Endothelial cell of umbilical vein (primary cell): ENCODE results near the gene CCDC86. TPM values are rescaled to one million over a fixed set of nuclear protein-coding genes. Genes with fewer than 3 reads are reported as not detected.
A peak's percentile ranks its signal among the peaks of the same experiment; 100 is the strongest.

ENCODE experiments used
- BruUV-seq: library from RNA; stranded (reverse); fragments of 400-500 nt; replicated peaks from 2 replicates; lab custom pipeline; 2021; lab: Mats Ljungman, UMichigan
- CTCF ChIA-PET: fragments of 300-600, 350-600 bp; sonication (Branson Sonifier 250); formaldehyde crosslinking; loops from one replicate; lab custom pipeline; 2021; ENCODE audit warnings: antibody characterized with exemption, inconsistent platforms; lab: Charles Lee
- POLR2A ChIA-PET: fragments of 300-600, 350-600 bp; sonication (Branson Sonifier 250); formaldehyde crosslinking; loops from one replicate; lab custom pipeline; 2021; ENCODE audit warnings: antibody characterized with exemption, inconsistent platforms; lab: Charles Lee
- DNase-seq: peaks from one replicate; pipeline ENCODE4 v3.0.0-alpha.2; 2011; ENCODE audit warnings: low read depth, low spot score
- FAIRE-seq: peaks from 2 replicates; lab custom pipeline; 2011; peaks lifted over from hg19 to GRCh38; lab: Jason Lieb, UNC
- H2AFZ ChIP-seq: 2 replicates; pipeline ENCODE4 v1.6.0; 2012; ENCODE audit warnings: low read depth, low read length, control low read depth, inconsistent platforms
- H3K27ac ChIP-seq: 2 replicates; pipeline ENCODE4 v1.5.1; 2011; ENCODE audit warnings: low read depth, mild to moderate bottlenecking, control low read depth, low read length, moderate library complexity; ENCODE audit not compliant: insufficient read depth
- H3K27me3 ChIP-seq, 2 experiments: 2 replicates each; pipeline versions ENCODE4 v1.6.0 to v1.6.1; 2011; ENCODE audit warnings: low read length in 2 of 2, mixed read lengths in 1 of 2; ENCODE audit not compliant: control insufficient read depth in 2 of 2, insufficient read depth in 2 of 2
- H3K36me3 ChIP-seq, 2 experiments: 2 replicates in 1 of 2; 3 replicates in 1 of 2; pipeline ENCODE4 v1.5.1; 2011; ENCODE audit warnings: low read length in 2 of 2, mild to moderate bottlenecking in 1 of 2, moderate library complexity in 1 of 2; ENCODE audit not compliant: control insufficient read depth in 2 of 2, insufficient read depth in 2 of 2; ENCODE audit errors: extremely low read depth in 1 of 2
- H3K4me1 ChIP-seq: 3 replicates; pipeline ENCODE4 v1.5.1; 2011; ENCODE audit warnings: mild to moderate bottlenecking, low read length; ENCODE audit not compliant: control insufficient read depth, insufficient read depth; ENCODE audit errors: extremely low read depth
- H3K4me2 ChIP-seq: 2 replicates; pipeline ENCODE4 v1.6.1; 2011; ENCODE audit warnings: low read length, control low read depth, mixed read lengths; ENCODE audit not compliant: insufficient read depth
- H3K4me3 ChIP-seq, 3 experiments: fragments of 200-600 bp in 1 of 3; sonication (generic), shearing (Covaris generic) in 1 of 3; replicated peaks in 1 of 3; 2 replicates each; pipeline ENCODE4 v1.5.1; 2011 to 2016; ENCODE audit warnings: control low read depth in 3 of 3, low read length in 3 of 3, mild to moderate bottlenecking in 2 of 3, inconsistent platforms in 1 of 3, low read depth in 1 of 3, moderate library complexity in 1 of 3; ENCODE audit not compliant: insufficient read depth in 1 of 3
- H3K79me2 ChIP-seq: 2 replicates; pipeline ENCODE4 v1.6.0; 2012; ENCODE audit warnings: low read length, inconsistent platforms; ENCODE audit not compliant: control insufficient read depth, insufficient read depth
- H3K9ac ChIP-seq: replicated peaks from 2 replicates; pipeline ENCODE3; 2011; ENCODE audit warnings: low read length, control low read depth; ENCODE audit not compliant: insufficient read depth; ENCODE audit errors: extremely low read depth
- H3K9me1 ChIP-seq: replicated peaks from 3 replicates; pipeline ENCODE4 v1.6.0; 2011; ENCODE audit warnings: mild to moderate bottlenecking, low read length; ENCODE audit not compliant: control insufficient read depth, insufficient read depth; ENCODE audit errors: extremely low read depth
- H3K9me3 ChIP-seq: replicated peaks from 2 replicates; pipeline ENCODE4 v1.5.1; 2012; ENCODE audit warnings: low read length, inconsistent platforms; ENCODE audit not compliant: control insufficient read depth, insufficient read depth
- H4K20me1 ChIP-seq: replicated peaks from 2 replicates; pipeline ENCODE3; 2011; ENCODE audit warnings: mild to moderate bottlenecking, low read length; ENCODE audit not compliant: control insufficient read depth, insufficient read depth; ENCODE audit errors: extremely low read depth
- EZH2 ChIP-seq: IDR thresholded peaks from 2 replicates; pipeline ENCODE4 v1.6.1; 2012; ENCODE audit warnings: borderline replicate concordance, low read depth, mild to moderate bottlenecking, moderate library complexity, low read length, inconsistent platforms; ENCODE audit not compliant: severe bottlenecking
- FOS ChIP-seq: IDR thresholded peaks from 2 replicates; pipeline ENCODE4 v1.6.1; 2011; ENCODE audit warnings: mild to moderate bottlenecking, low read length, moderate library complexity, borderline replicate concordance; ENCODE audit not compliant: insufficient read depth
- GATA2 ChIP-seq: IDR thresholded peaks from 2 replicates; pipeline ENCODE4 v1.7.0; 2011; ENCODE audit warnings: low read depth, mild to moderate bottlenecking, moderate library complexity, mixed read lengths, low read length; ENCODE audit not compliant: insufficient read length, insufficient read depth
- JUN ChIP-seq: IDR thresholded peaks from 2 replicates; pipeline ENCODE4 v1.6.1; 2011; ENCODE audit warnings: borderline replicate concordance, low read depth; ENCODE audit not compliant: insufficient read length, insufficient read depth
- POLR2A ChIP-seq: IDR thresholded peaks from 2 replicates; pipeline ENCODE4 v1.6.1; 2012; ENCODE audit warnings: low read depth, mild to moderate bottlenecking, control low read depth, low read length
- POLR2AphosphoS5 ChIP-seq: IDR thresholded peaks from 2 replicates; pipeline ENCODE4 v1.6.1; 2012; ENCODE audit warnings: low read depth, mild to moderate bottlenecking, control low read depth, low read length, moderate library complexity; ENCODE audit not compliant: insufficient read depth
- dilution Hi-C: fragments of 300-500 bp; cut with MboI; formaldehyde crosslinking; loops from one replicate; pipeline ENCODE4 v1.15.0; 2019; ENCODE audit warnings: low sequenced_read_pairs; ENCODE audit not compliant: extremely low pct_ligation_motif_present
- intact Hi-C: fragments of 100-400 bp; cut with micrococcal nuclease; formaldehyde crosslinking; loops from one replicate; pipeline ENCODE4 v1.10.0; 2022
- polyA plus RNA-seq, 4 experiments: library from polyadenylated mRNA; depleted of rRNA in 3 of 4; stranded (reverse) in 3 of 4; unstranded in 1 of 4; fragments of >200 nt; gene quantifications; 2 replicates each; pipeline versions ENCODE4 v1.2.1 to v1.2.3, GENCODE V29; 2011 to 2012; ENCODE audit warnings: missing spikeins in 1 of 4
- total RNA-seq: library from RNA; stranded (reverse); gene quantifications from 2 replicates; pipeline ENCODE4 v1.2.3, GENCODE V29; 2021
- TF ChIP-seq, protein P1 (sequence below), 2 donors: IDR thresholded peaks; 1 replicate in 1 of 2; 2 replicates in 1 of 2; pipeline ENCODE4 v1.5.1; 2011; ENCODE audit warnings: low read length in 2 of 2, mild to moderate bottlenecking in 2 of 2, moderate library complexity in 2 of 2, control low read depth in 1 of 2, inconsistent platforms in 1 of 2, low read depth in 1 of 2; ENCODE audit not compliant: insufficient read depth in 1 of 2; ENCODE audit errors: extremely low read depth in 1 of 2

Gene CCDC86
- total and polyA plus RNA-seq, 2 donors (not counting 3 experiments of a cell fraction or from before 2014, with no cell fraction given), result 29.8 to 60.8 TPM

DNA sequence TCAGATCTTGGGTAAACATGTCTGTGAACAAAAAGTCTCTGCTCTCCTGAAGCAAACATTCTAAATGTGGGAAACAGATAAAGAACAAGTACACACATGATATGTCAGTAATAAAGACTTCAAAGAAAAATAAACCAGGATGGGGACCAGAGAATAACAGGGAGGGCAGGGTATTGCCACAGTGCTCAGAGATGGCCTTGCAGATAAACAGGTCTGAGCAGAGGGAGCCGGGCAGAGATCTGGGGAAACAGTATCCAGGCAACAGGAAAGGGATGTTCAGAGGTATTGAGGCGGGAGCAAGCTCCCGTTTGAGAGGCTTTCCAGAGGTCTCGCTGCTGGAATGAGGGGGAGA is 2.9 kb downstream of the CCDC86 start:
- peak; percentile 53 for FAIRE-seq

More for the DNA sequence above, 2.9 kb downstream of the CCDC86 start:
- no peak overlapping the region for H3K9ac ChIP-seq
- no peak for TF ChIP-seq POLR2AphosphoS5
- TF ChIP-seq JUN, result no peak
- no peak for TF ChIP-seq EZH2
- TF ChIP-seq, protein P1, sequence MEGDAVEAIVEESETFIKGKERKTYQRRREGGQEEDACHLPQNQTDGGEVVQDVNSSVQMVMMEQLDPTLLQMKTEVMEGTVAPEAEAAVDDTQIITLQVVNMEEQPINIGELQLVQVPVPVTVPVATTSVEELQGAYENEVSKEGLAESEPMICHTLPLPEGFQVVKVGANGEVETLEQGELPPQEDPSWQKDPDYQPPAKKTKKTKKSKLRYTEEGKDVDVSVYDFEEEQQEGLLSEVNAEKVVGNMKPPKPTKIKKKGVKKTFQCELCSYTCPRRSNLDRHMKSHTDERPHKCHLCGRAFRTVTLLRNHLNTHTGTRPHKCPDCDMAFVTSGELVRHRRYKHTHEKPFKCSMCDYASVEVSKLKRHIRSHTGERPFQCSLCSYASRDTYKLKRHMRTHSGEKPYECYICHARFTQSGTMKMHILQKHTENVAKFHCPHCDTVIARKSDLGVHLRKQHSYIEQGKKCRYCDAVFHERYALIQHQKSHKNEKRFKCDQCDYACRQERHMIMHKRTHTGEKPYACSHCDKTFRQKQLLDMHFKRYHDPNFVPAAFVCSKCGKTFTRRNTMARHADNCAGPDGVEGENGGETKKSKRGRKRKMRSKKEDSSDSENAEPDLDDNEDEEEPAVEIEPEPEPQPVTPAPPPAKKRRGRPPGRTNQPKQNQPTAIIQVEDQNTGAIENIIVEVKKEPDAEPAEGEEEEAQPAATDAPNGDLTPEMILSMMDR (IDR thresholded peaks at IDR 0.05; ENCODE audit: extremely low read depth in 1 of 2, insufficient read depth in 1 of 2, low read depth in 1 of 2, low read length in 2 of 2), result no peak
- no peak for TF ChIP-seq FOS
- TF ChIP-seq GATA2, result peak; percentile 54
- no peak for TF ChIP-seq POLR2A
- peak; percentile 11 for DNase-seq
- POLR2A ChIA-PET, result no interaction called here
- intact Hi-C loops (no loop called here), dilution Hi-C loops (no loop called here)
- H3K4me1 ChIP-seq, result peaks cover 37% of the 10 kb centered on the region
- H3K4me2 ChIP-seq, result peak overlapping the region; percentile 79
- peak overlapping the region in 1 of 3 experiments; percentile 74 for H3K4me3 ChIP-seq
- no peaks in the 10 kb centered on the region for H3K9me3 ChIP-seq
- H3K27me3 ChIP-seq, result no peaks in the 10 kb centered on the region
- no peak overlapping the region for H2AFZ ChIP-seq
- peaks cover 51% of the 10 kb centered on the region for H3K79me2 ChIP-seq
- CTCF ChIA-PET, result interaction anchor here (1.3 to 5.0 kb wide), 4 partner anchors 14 to 69 kb away, joined by 4 to 34 read pairs (median 19); no protein-coding TSS in a partner anchor
- H4K20me1 ChIP-seq, result no peaks in the 10 kb centered on the region
- peaks cover 0 to 19% of the 10 kb centered on the region in 2 experiments for H3K36me3 ChIP-seq
- no peaks in the 10 kb centered on the region for H3K9me1 ChIP-seq
- no TSS peak for BruUV-seq
- H3K27ac ChIP-seq, result no peak overlapping the region
